ENCODE results near the gene ANKRD39. TPM values are rescaled to one million over a fixed set of nuclear protein-coding genes. Genes with fewer than 3 reads are reported as not detected.
"Not testable (repeated sequence)": the region's sequence is repeated elsewhere in the genome, so short reads cannot be mapped to it uniquely, and the experiment has no call there.

ANKRD39 gene
- total and polyA plus RNA-seq, 4 donors, result 7.4 to 16.9 (median 15.6) TPM

GRCh38 chr2:96864343-96865091 lies 6.7 kb upstream of the ANKRD39 start:
- no peak for TF ChIP-seq CTCF (IDR thresholded peaks at IDR 0.05; ENCODE audit: control extremely low read depth, extremely low read depth)
- H3K4me1 ChIP-seq (ENCODE audit: control insufficient read depth in 5 of 5, insufficient read depth in 5 of 5, low read length in 5 of 5), result peaks cover 0 to 19% (median 11%) of the 10 kb centered on the region in 5 donors
- H3K27me3 ChIP-seq (ENCODE audit: control insufficient read depth in 3 of 3, insufficient read depth in 3 of 3, low read length in 2 of 3), result no peaks in the 10 kb centered on the region
- H3K9me3 ChIP-seq (ENCODE audit: control insufficient read depth in 4 of 4, insufficient read depth in 3 of 4, low read length in 3 of 4), result no peaks in the 10 kb centered on the region
- WGBS, 2 donors, result 85 to 93% methylated on average over 25 of the region's 25 CpGs
- H3K9ac ChIP-seq (ENCODE audit: insufficient read depth in 1 of 2, low read length in 2 of 2), result no peak overlapping the region
- no peak for ATAC-seq (ENCODE audit: insufficient read depth, low FRiP score)
- H3K36me3 ChIP-seq (ENCODE audit: control insufficient read depth in 4 of 4, insufficient read depth in 4 of 4, low read length in 4 of 4), result peaks cover 0 to 56% (median 46%) of the 10 kb centered on the region in 4 donors
- no peak overlapping the region for H3K4me3 ChIP-seq
- H3K27ac ChIP-seq (ENCODE audit: low read depth in 1 of 2, low read length in 1 of 2), result no peak overlapping the region
- DNase-seq, result no peak

- DNase-seq (no peak), ATAC-seq (ENCODE audit: insufficient read depth, low FRiP score) (no peak)
- Histone ChIP-seq H3K9me3 (ENCODE audit: control insufficient read depth in 4 of 4, insufficient read depth in 3 of 4, low read length in 3 of 4) (no peaks in the 10 kb centered on the region), H3K4me1 (ENCODE audit: control insufficient read depth in 5 of 5, insufficient read depth in 5 of 5, low read length in 5 of 5) (peaks cover 0 to 26% (median 11%) of the 10 kb centered on the region in 5 donors), H3K27me3 (ENCODE audit: control insufficient read depth in 3 of 3, insufficient read depth in 3 of 3, low read length in 2 of 3) (no peaks in the 10 kb centered on the region), H3K4me3 (no peak overlapping the region), H3K36me3 (ENCODE audit: control insufficient read depth in 4 of 4, insufficient read depth in 4 of 4, low read length in 4 of 4) (peaks cover 0 to 56% (median 46%) of the 10 kb centered on the region in 4 donors), H3K27ac (ENCODE audit: low read depth in 1 of 2, low read length in 1 of 2) (no peak overlapping the region), H3K9ac (ENCODE audit: insufficient read depth in 1 of 2, low read length in 2 of 2) (no peak overlapping the region)
- WGBS, 2 donors, result 87 to 95% methylated on average over 19 of the region's 19 CpGs
- no peak for TF ChIP-seq CTCF (IDR thresholded peaks at IDR 0.05; ENCODE audit: control extremely low read depth, extremely low read depth)
These were observed 5.9 kb upstream of the ANKRD39 start for GRCh38 chr2:96863575-96864342.

GRCh38 chr2:96863056-96863455 lies 5.2 kb upstream of the ANKRD39 start:
- H3K9ac ChIP-seq (ENCODE audit: insufficient read depth in 1 of 2, low read length in 2 of 2); H3K27me3 ChIP-seq (ENCODE audit: control insufficient read depth in 3 of 3, insufficient read depth in 3 of 3, low read length in 2 of 3); ATAC-seq (ENCODE audit: insufficient read depth, low FRiP score); H3K4me3 ChIP-seq; DNase-seq; H3K9me3 ChIP-seq (ENCODE audit: control insufficient read depth in 4 of 4, insufficient read depth in 3 of 4, low read length in 3 of 4); H3K27ac ChIP-seq (ENCODE audit: low read depth in 1 of 2, low read length in 1 of 2): not testable (repeated sequence)
- H3K4me1 ChIP-seq (ENCODE audit: control insufficient read depth in 5 of 5, insufficient read depth in 5 of 5, low read length in 5 of 5), result peaks cover 0 to 32% (median 11%) of the 10 kb centered on the region in 5 donors
- WGBS, 2 donors, result 48 to 73% methylated on average over 4 of the region's 4 CpGs
- peaks cover 0 to 56% (median 46%) of the 10 kb centered on the region in 4 donors for H3K36me3 ChIP-seq (ENCODE audit: control insufficient read depth in 4 of 4, insufficient read depth in 4 of 4, low read length in 4 of 4)

- Histone ChIP-seq H3K4me1 (ENCODE audit: control insufficient read depth in 5 of 5, insufficient read depth in 5 of 5, low read length in 5 of 5) (peaks cover 0 to 29% (median 4%) of the 10 kb centered on the region in 5 donors), H3K27ac (ENCODE audit: low read depth in 1 of 2, low read length in 1 of 2) (no peak overlapping the region), H3K36me3 (ENCODE audit: control insufficient read depth in 4 of 4, insufficient read depth in 4 of 4, low read length in 4 of 4) (peaks cover 0 to 51% (median 36%) of the 10 kb centered on the region in 4 donors), H3K9ac (ENCODE audit: insufficient read depth in 1 of 2, low read length in 2 of 2) (no peak overlapping the region), H3K4me3 (no peak overlapping the region), H3K9me3 (ENCODE audit: control insufficient read depth in 4 of 4, insufficient read depth in 3 of 4, low read length in 3 of 4) (no peaks in the 10 kb centered on the region), H3K27me3 (ENCODE audit: control insufficient read depth in 3 of 3, insufficient read depth in 3 of 3, low read length in 2 of 3) (no peaks in the 10 kb centered on the region)
- ATAC-seq (ENCODE audit: insufficient read depth, low FRiP score), result no peak
- no peak for TF ChIP-seq CTCF (IDR thresholded peaks at IDR 0.05; ENCODE audit: control extremely low read depth, extremely low read depth)
- 94 to 97% methylated on average over 17 of the region's 17 CpGs for WGBS, 2 donors
- no peak for DNase-seq
These were observed 3.3 kb upstream of the ANKRD39 start for GRCh38 chr2:96861074-96861473.

Data from lung (tissue), 12 donors.